A549 (cell line): ENCODE measurements around the gene GRHL1. TPM values are rescaled to one million over a fixed set of nuclear protein-coding genes. Genes with fewer than 3 reads are reported as not detected.

Experiments used
- ATAC-seq, 2 experiments: fragments of 200-7000 bp in 1 of 2; fragments of >200 bp in 1 of 2; cut with Nextera tagmentation in 1 of 2; cut with Tn5 transposase in 1 of 2; 3 replicates each; pipeline versions ENCODE4 v1.8.0 to v1.9.1; 2018 to 2020; ENCODE audit warnings: mild to moderate bottlenecking in 1 of 2, moderate library complexity in 1 of 2
- CTCF ChIA-PET: fragments of 300-600 bp; sonication (Branson Sonifier 250); formaldehyde crosslinking; extraction: SDS; loops from one replicate; lab custom pipeline; 2021; ENCODE audit warnings: antibody characterized with exemption, inconsistent platforms; lab: Yijun Ruan, JAX
- POLR2A ChIA-PET: fragments of 350-600 bp; formaldehyde crosslinking; extraction: SDS; loops from one replicate; lab custom pipeline; 2021; ENCODE audit warnings: antibody characterized with exemption, inconsistent platforms; lab: Yijun Ruan, JAX
- DNase-seq, 2 experiments: peaks; one replicate each; pipeline versions ENCODE4 v3.0.0 to v3.0.0-alpha.2; 2011 to 2016; ENCODE audit warnings: low read depth in 1 of 2, low spot score in 1 of 2
- FAIRE-seq: peaks from 2 replicates; lab custom pipeline; 2011; peaks lifted over from hg19 to GRCh38; lab: Jason Lieb, UNC
- H3K27ac ChIP-seq, 2 experiments: fragments of >200 bp; sonication (Bioruptor Twin); formaldehyde crosslinking; 3 replicates each; pipeline ENCODE4 v1.5.1; 2016 to 2017
- H3K4me1 ChIP-seq: fragments of >200 bp; sonication (Bioruptor Twin); formaldehyde crosslinking; 3 replicates; pipeline ENCODE4 v1.6.1; 2016
- H3K4me2 ChIP-seq: fragments of >200 bp; sonication (Bioruptor Twin); formaldehyde crosslinking; 3 replicates; pipeline ENCODE4 v1.6.1; 2016
- H3K4me3 ChIP-seq: fragments of >200 bp; sonication (Bioruptor Twin); formaldehyde crosslinking; 3 replicates; pipeline ENCODE4 v1.5.1; 2016
- H3K9me3 ChIP-seq: fragments of >200 bp; sonication (Bioruptor Twin); formaldehyde crosslinking; 3 replicates; pipeline ENCODE4 v1.6.1; 2016
- BHLHE40 ChIP-seq: IDR thresholded peaks from 2 replicates; pipeline ENCODE4 v1.6.1; 2012; ENCODE audit warnings: low read depth, low read length, inconsistent platforms
- CBX2 ChIP-seq: fragments of 200-600 bp; sonication (generic); IDR thresholded peaks from 2 replicates; pipeline ENCODE4 v1.6.1; 2016; ENCODE audit warnings: low read depth, mild to moderate bottlenecking, borderline replicate concordance
- CEBPB ChIP-seq, 2 experiments: fragments of >200 bp in 1 of 2; sonication (Bioruptor Twin) in 1 of 2; formaldehyde crosslinking in 1 of 2; IDR thresholded peaks; 2 replicates each; pipeline ENCODE4 v1.6.1; 2012 to 2016
- E2F6 ChIP-seq: IDR thresholded peaks from 2 replicates; pipeline ENCODE4 v1.6.1; 2012; ENCODE audit warnings: low read depth, borderline replicate concordance
- ESRRA ChIP-seq: fragments of 150-350 bp; IDR thresholded peaks from 2 replicates; pipeline ENCODE4 v1.6.1; 2014; ENCODE audit warnings: mild to moderate bottlenecking, low read length, borderline replicate concordance
- FOXS1 ChIP-seq: fragments of 250-450 bp; sonication (Bioruptor Pico); IDR thresholded peaks from 2 replicates; pipeline ENCODE4 v1.5.0; 2020; ENCODE audit warnings: mild to moderate bottlenecking, moderate library complexity
- HOXB13 ChIP-seq: fragments of 250-450 bp; sonication (Bioruptor Pico); IDR thresholded peaks from 2 replicates; pipeline ENCODE4 v1.5.0; 2020; ENCODE audit warnings: low read depth, mild to moderate bottlenecking, moderate library complexity
- JUN ChIP-seq, 2 experiments: fragments of >200 bp; sonication (Bioruptor Twin); formaldehyde crosslinking; IDR thresholded peaks; 2 replicates in 1 of 2; 3 replicates in 1 of 2; pipeline ENCODE4 v1.6.1; 2016 to 2017
- JUNB ChIP-seq: fragments of >200 bp; sonication (Bioruptor Twin); formaldehyde crosslinking; IDR thresholded peaks from 2 replicates; pipeline ENCODE4 v1.6.1; 2016
- KDM5A ChIP-seq: fragments of 200-600 bp; sonication (generic); IDR thresholded peaks from 2 replicates; pipeline ENCODE4 v1.6.1; 2016; ENCODE audit warnings: antibody characterized with exemption, mild to moderate bottlenecking
- MAZ ChIP-seq: fragments of 150-350 bp; IDR thresholded peaks from 2 replicates; pipeline ENCODE4 v1.6.1; 2014; ENCODE audit warnings: antibody characterized with exemption, low read depth, low read length, borderline replicate concordance
- NPAS2 ChIP-seq: fragments of 250-450 bp; sonication (Bioruptor Pico); IDR thresholded peaks from 2 replicates; pipeline ENCODE4 v1.8.0; 2022; ENCODE audit warnings: mild to moderate bottlenecking, moderate library complexity, borderline replicate concordance
- NR3C1 ChIP-seq: fragments of >200 bp; sonication (Bioruptor Twin); formaldehyde crosslinking; IDR thresholded peaks from 3 replicates; pipeline ENCODE4 v1.6.1; 2017
- RAD21 ChIP-seq, 2 experiments: fragments of >200 bp in 1 of 2; sonication (Bioruptor Twin) in 1 of 2; formaldehyde crosslinking in 1 of 2; IDR thresholded peaks in 1 of 2; conservative IDR thresholded peaks in 1 of 2; 2 replicates in 1 of 2; 3 replicates in 1 of 2; pipeline ENCODE4 v1.6.1; 2012 to 2018; ENCODE audit warnings: inconsistent platforms in 1 of 2
- RARB ChIP-seq: fragments of 250-450 bp; sonication (Bioruptor Pico); IDR thresholded peaks from 2 replicates; pipeline ENCODE4 v1.8.0; 2021; ENCODE audit warnings: mild to moderate bottlenecking, moderate library complexity
- RCOR1 ChIP-seq: fragments of 150-350 bp; IDR thresholded peaks from 2 replicates; pipeline ENCODE4 v1.6.1; 2014; ENCODE audit warnings: antibody characterized with exemption, low read length, low read depth
- SMC3 ChIP-seq: fragments of >200 bp; sonication (Bioruptor Twin); formaldehyde crosslinking; IDR thresholded peaks from 3 replicates; pipeline ENCODE4 v1.6.1; 2018; ENCODE audit warnings: inconsistent platforms
- TFCP2L1 ChIP-seq: fragments of 250-450 bp; sonication (Bioruptor Pico); IDR thresholded peaks from 2 replicates; pipeline ENCODE4 v1.5.0; 2021; ENCODE audit warnings: mild to moderate bottlenecking
- TP53 ChIP-seq: fragments of 250-450 bp; sonication (Bioruptor Pico); IDR thresholded peaks from 2 replicates; pipeline ENCODE4 v1.5.0; 2021; ENCODE audit warnings: mild to moderate bottlenecking, moderate library complexity
- ZFP36 ChIP-seq: fragments of 450-650 bp; IDR thresholded peaks from 2 replicates; pipeline ENCODE4 v1.6.1; 2014; ENCODE audit warnings: borderline replicate concordance; ENCODE audit not compliant: partially characterized antibody
- WGBS: methylation state at CpG from one replicate; pipeline ENCODE4 v1.1.6; 2017; ENCODE audit errors: missing lambda C conversion rate; 5-methylcytosine and 5-hydroxymethylcytosine counted together
- polyA plus RNA-seq, 4 experiments: library from polyadenylated mRNA; depleted of rRNA in 3 of 4; stranded (reverse); fragments of >200 nt; fragmentation: RNase III in 1 of 4; extraction: RNeasy Plus Mini Kit Qiagen cat#74134 plus additional on column Dnase treatment in 1 of 4; gene quantifications; 2 replicates in 3 of 4; 3 replicates in 1 of 4; pipeline ENCODE4 v1.2.3, GENCODE V29; 2011 to 2017
- TF ChIP-seq, protein P1 (sequence below): IDR thresholded peaks from 2 replicates; pipeline ENCODE4 v1.6.1; 2012

The GRHL1 gene
- polyA plus RNA-seq, 2 of the 4 experiments (the other 2 are of a cell fraction): 0.68 to 1.2 TPM

- 81% methylated on average over 16 of the region's 16 CpGs for WGBS
- Histone ChIP-seq H3K27ac (no peak overlapping the region), H3K4me3 (no peak overlapping the region), H3K9me3 (no peaks in the 10 kb centered on the region), H3K4me2 (no peak overlapping the region), H3K4me1 (no peaks in the 10 kb centered on the region)
- no peak for FAIRE-seq
- POLR2A ChIA-PET: no interaction called here
- no peak for ATAC-seq
- DNase-seq: no peak
- CTCF ChIA-PET: interaction anchor here (1.0 to 14.9 kb wide), 7 partner anchors 10 to 227 kb away, joined by 3 to 117 read pairs (median 14); no protein-coding TSS in a partner anchor
- no peak for TF ChIP-seq RARB
Measured at GRCh38 chr2:10027660-10028330, 76.3 kb downstream of the GRHL1 start.

- no peak overlapping the region for H3K27ac ChIP-seq
- WGBS: 84% methylated on average over 16 of the region's 16 CpGs
- H3K4me2 ChIP-seq: no peak overlapping the region
- no peak for TF ChIP-seq ESRRA
- no peak for TF ChIP-seq JUNB
- no peak for TF ChIP-seq FOXS1
- no peak for TF ChIP-seq E2F6
- no peak for TF ChIP-seq BHLHE40
- no peak for TF ChIP-seq TFCP2L1
- no peak for TF ChIP-seq CEBPB (IDR thresholded peaks at IDR 0.05)
- TF ChIP-seq RCOR1: no peak
- TF ChIP-seq NR3C1: no peak
- CTCF ChIA-PET: interaction anchor here (1.0 to 14.9 kb wide), 9 partner anchors 8 to 258 kb away, joined by 3 to 117 read pairs (median 5); no protein-coding TSS in a partner anchor
- POLR2A ChIA-PET: no interaction called here
- no peaks in the 10 kb centered on the region for H3K9me3 ChIP-seq
- DNase-seq (no peak), FAIRE-seq (no peak), ATAC-seq (peak in 1 of 2 experiments; percentile 14; a peak in 2 of 6 replicates)
- no peaks in the 10 kb centered on the region for H3K4me1 ChIP-seq
- H3K4me3 ChIP-seq: no peak overlapping the region
Measured at GRCh38 chr2:10028407-10028987, 77.0 kb downstream of the GRHL1 start.

GRCh38 chr2:10028988-10029874 lies 77.7 kb downstream of the GRHL1 start:
- 80% methylated on average over 22 of the region's 26 CpGs for WGBS
- no peak overlapping the region for H3K4me3 ChIP-seq
- H3K4me1 ChIP-seq: no peaks in the 10 kb centered on the region
- H3K27ac ChIP-seq: no peak overlapping the region
- no peaks in the 10 kb centered on the region for H3K9me3 ChIP-seq
- FAIRE-seq: no peak
- no peak overlapping the region for H3K4me2 ChIP-seq
- TF ChIP-seq NPAS2 (CRISPR knock-in tag) (no peak), MAZ (no peak), ZFP36 (no peak), KDM5A (no peak), CEBPB (IDR thresholded peaks at IDR 0.05) (no peak), TP53 (CRISPR knock-in tag) (no peak), HOXB13 (CRISPR knock-in tag) (no peak), ESRRA (no peak), JUN (IDR thresholded peaks at IDR 0.05) (no peak), SMC3 (no peak), CBX2 (no peak), RAD21 (conservative IDR thresholded peaks at IDR 0.05 in 1 of 2, IDR thresholded peaks at IDR 0.05 in 1 of 2) (no peak), RARB (no peak), JUNB (no peak)
- TF ChIP-seq, protein P1, sequence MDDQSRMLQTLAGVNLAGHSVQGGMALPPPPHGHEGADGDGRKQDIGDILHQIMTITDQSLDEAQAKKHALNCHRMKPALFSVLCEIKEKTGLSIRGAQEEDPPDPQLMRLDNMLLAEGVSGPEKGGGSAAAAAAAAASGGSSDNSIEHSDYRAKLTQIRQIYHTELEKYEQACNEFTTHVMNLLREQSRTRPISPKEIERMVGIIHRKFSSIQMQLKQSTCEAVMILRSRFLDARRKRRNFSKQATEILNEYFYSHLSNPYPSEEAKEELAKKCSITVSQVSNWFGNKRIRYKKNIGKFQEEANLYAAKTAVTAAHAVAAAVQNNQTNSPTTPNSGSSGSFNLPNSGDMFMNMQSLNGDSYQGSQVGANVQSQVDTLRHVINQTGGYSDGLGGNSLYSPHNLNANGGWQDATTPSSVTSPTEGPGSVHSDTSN: no peak
- TF ChIP-seq, all 56 proteins: peak for 0
- no peak for DNase-seq
- CTCF ChIA-PET: interaction anchor here (0.6 to 14.9 kb wide), 8 partner anchors 8 to 259 kb away, joined by 3 to 117 read pairs (median 10); no protein-coding TSS in a partner anchor
- POLR2A ChIA-PET: no interaction called here
- no peak; a peak in 1 of 6 replicates for ATAC-seq
